GM12878 (cell line): ENCODE measurements around the gene CCDC15. TPM values are rescaled to one million over a fixed set of nuclear protein-coding genes. Genes with fewer than 3 reads are reported as not detected.

Experiments
- ATAC-seq: fragments of 200-7000 bp; cut with Tn5 transposase; 3 replicates; pipeline ENCODE4 v1.9.1; 2020; ENCODE audit warnings: mild to moderate bottlenecking, moderate library complexity
- BruUV-seq: library from RNA; stranded (reverse); fragments of 400-500 nt; replicated peaks from 2 replicates; lab custom pipeline; 2021; lab: Mats Ljungman, UMichigan
- CTCF ChIA-PET: fragments of 300-600 bp; sonication (Branson Sonifier 250); formaldehyde crosslinking; extraction: SDS; loops from one replicate; lab custom pipeline; 2021; ENCODE audit warnings: inconsistent platforms; lab: Yijun Ruan, JAX
- POLR2A ChIA-PET: fragments of 350-600 bp; formaldehyde crosslinking; extraction: SDS; loops from one replicate; lab custom pipeline; 2021; ENCODE audit warnings: inconsistent platforms; lab: Charles Lee
- RAD21 ChIA-PET: fragments of 300-600 bp; sonication (Branson Sonifier 250); formaldehyde crosslinking; loops from one replicate; lab custom pipeline; 2023; ENCODE audit warnings: antibody characterized with exemption; ENCODE audit not compliant: unreplicated experiment; lab: Charles Lee
- SMC1A ChIA-PET: fragments of 300-600 bp; sonication (Branson Sonifier 250); formaldehyde crosslinking; loops from one replicate; lab custom pipeline; 2023; ENCODE audit not compliant: unreplicated experiment, uncharacterized antibody; lab: Charles Lee
- DNase-seq: peaks from one replicate; pipeline ENCODE4 v3.0.0-alpha.2; 2011; ENCODE audit warnings: low read depth, low spot score
- FAIRE-seq: peaks from 3 replicates; lab custom pipeline; 2011; peaks lifted over from hg19 to GRCh38; lab: Jason Lieb, UNC
- H2AFZ ChIP-seq: 2 replicates; pipeline ENCODE4 v1.6.0; 2011; ENCODE audit warnings: low read depth, low read length, control low read depth; ENCODE audit not compliant: control insufficient read depth
- H3K27ac ChIP-seq: 2 replicates; pipeline ENCODE4 v1.5.1; 2011; ENCODE audit warnings: control low read depth; ENCODE audit not compliant: control insufficient read depth, insufficient read depth
- H3K27me3 ChIP-seq, 2 experiments: replicated peaks in 1 of 2; 2 replicates each; pipeline versions ENCODE4 v1.6.0 to v1.6.1; 2011; ENCODE audit warnings: low read length in 1 of 2; ENCODE audit not compliant: control insufficient read depth in 2 of 2, insufficient read depth in 2 of 2
- H3K36me3 ChIP-seq, 2 experiments: 2 replicates each; pipeline ENCODE4 v1.5.1; 2011; ENCODE audit warnings: low read length in 1 of 2; ENCODE audit not compliant: control insufficient read depth in 2 of 2, insufficient read depth in 2 of 2
- H3K4me1 ChIP-seq: 2 replicates; pipeline ENCODE4 v1.6.1; 2011; ENCODE audit warnings: mild to moderate bottlenecking, low read length, moderate library complexity, mixed read lengths; ENCODE audit not compliant: control insufficient read depth, insufficient read depth
- H3K4me2 ChIP-seq: 2 replicates; pipeline ENCODE4 v1.6.0; 2011; ENCODE audit warnings: control low read depth; ENCODE audit not compliant: control insufficient read depth, insufficient read depth
- H3K4me3 ChIP-seq: fragments of 200-600 bp; sonication (generic); 2 replicates; pipeline ENCODE4 v1.5.1; 2016
- H3K79me2 ChIP-seq: 2 replicates; pipeline ENCODE4 v1.6.0; 2011; ENCODE audit warnings: low read length; ENCODE audit not compliant: control insufficient read depth, insufficient read depth
- H3K9ac ChIP-seq: 2 replicates; pipeline ENCODE4 v1.8.0; 2011; ENCODE audit warnings: low read length, control low read depth, mixed read lengths; ENCODE audit not compliant: control insufficient read depth, insufficient read depth
- H3K9me3 ChIP-seq: replicated peaks from 3 replicates; pipeline ENCODE4 v1.5.1; 2011; ENCODE audit warnings: mild to moderate bottlenecking, low read length; ENCODE audit not compliant: control insufficient read depth, insufficient read depth
- H4K20me1 ChIP-seq: 2 replicates; pipeline ENCODE4 v1.6.0; 2011; ENCODE audit not compliant: control insufficient read depth, insufficient read depth
- BCL11A ChIP-seq: IDR thresholded peaks from 2 replicates; pipeline ENCODE4 v1.6.1; 2011; ENCODE audit warnings: low read depth, low read length
- BMI1 ChIP-seq: fragments of 450-650 bp; IDR thresholded peaks from 2 replicates; pipeline ENCODE4 v1.6.1; 2016; ENCODE audit warnings: mild to moderate bottlenecking, moderate library complexity, borderline replicate concordance
- CHD2 ChIP-seq: IDR thresholded peaks from 2 replicates; pipeline ENCODE4 v1.6.1; 2011; ENCODE audit warnings: low read depth, low read length, improper control_type of control experiment, borderline replicate concordance
- GATAD2B ChIP-seq: fragments of 450-650 bp; conservative IDR thresholded peaks from 2 replicates; pipeline ENCODE4 v1.6.1; 2017; ENCODE audit warnings: low read depth, mild to moderate bottlenecking, moderate library complexity
- HDAC2 ChIP-seq: fragments of 200-600 bp; sonication (generic); IDR thresholded peaks from 2 replicates; pipeline ENCODE4 v1.6.1; 2017
- HDGF ChIP-seq: fragments of 450-650 bp; IDR thresholded peaks from 2 replicates; pipeline ENCODE4 v1.6.1; 2016; ENCODE audit warnings: antibody characterized with exemption
- IKZF2 ChIP-seq, 2 experiments: fragments of 450-650 bp; IDR thresholded peaks; 2 replicates each; pipeline ENCODE4 v1.6.1; 2017; ENCODE audit warnings: mild to moderate bottlenecking in 2 of 2, moderate library complexity in 2 of 2
- JUND ChIP-seq: IDR thresholded peaks from 2 replicates; pipeline ENCODE4 v1.6.1; 2012; ENCODE audit warnings: low read depth, mild to moderate bottlenecking, low read length, improper control_type of control experiment, moderate library complexity
- MYB ChIP-seq: fragments of 150-350 bp; IDR thresholded peaks from 2 replicates; pipeline ENCODE4 v1.6.1; 2014; ENCODE audit warnings: mild to moderate bottlenecking, low read depth, low read length, borderline replicate concordance
- NFYB ChIP-seq: IDR thresholded peaks from 2 replicates; pipeline ENCODE4 v1.6.1; 2011; ENCODE audit warnings: low read depth, mild to moderate bottlenecking, low read length, improper control_type of control experiment, moderate library complexity; ENCODE audit not compliant: insufficient read depth
- PAX8 ChIP-seq: fragments of 450-650 bp; IDR thresholded peaks from 2 replicates; pipeline ENCODE4 v1.6.1; 2017; ENCODE audit warnings: mild to moderate bottlenecking, moderate library complexity
- RB1 ChIP-seq: fragments of 450-650 bp; formaldehyde crosslinking; IDR thresholded peaks from 2 replicates; pipeline ENCODE4 v1.6.1; 2017; ENCODE audit warnings: mild to moderate bottlenecking, borderline replicate concordance
- SRF ChIP-seq, 2 experiments: IDR thresholded peaks; 2 replicates each; pipeline ENCODE4 v1.6.1; 2011; ENCODE audit warnings: low read depth in 2 of 2, low read length in 2 of 2, mild to moderate bottlenecking in 1 of 2, moderate library complexity in 1 of 2
- WRNIP1 ChIP-seq: IDR thresholded peaks from 2 replicates; pipeline ENCODE4 v1.6.1; 2011; ENCODE audit warnings: low read depth, low read length, improper control_type of control experiment, borderline replicate concordance
- ZSCAN29 ChIP-seq: fragments of 450-650 bp; IDR thresholded peaks from 2 replicates; pipeline ENCODE4 v1.6.1; 2017; ENCODE audit warnings: mild to moderate bottlenecking, moderate library complexity
- WGBS: methylation state at CpG from one replicate; pipeline ENCODE4 v1.1.6; 2016; ENCODE audit warnings: low lambda C conversion rate; ENCODE audit not compliant: insufficient replicate concordance, insufficient coverage; ENCODE audit errors: missing lambda C conversion rate; 5-methylcytosine and 5-hydroxymethylcytosine counted together
- in situ Hi-C: fragments of 300-500 bp; cut with MboI; formaldehyde crosslinking; loops from 9 replicates; pipeline ENCODE4 v1.14.3; 2018; ENCODE audit warnings: mixed read lengths
- intact Hi-C: fragments of 100-400 bp; cut with micrococcal nuclease; formaldehyde crosslinking; loops from one replicate; pipeline ENCODE4 v1.14.2; 2022; ENCODE audit not compliant: unreplicated experiment
- polyA plus RNA-seq, 11 experiments: library from polyadenylated mRNA; depleted of rRNA in 4 of 11; unstranded in 6 of 11; stranded (reverse) in 5 of 11; fragments of >200 nt; fragmentation: Nextera tagmentation in 4 of 11; fragmentation: Illumina TruSeq in 1 of 11; extraction: Ambion mirVana in 4 of 11; extraction: Trizol in 1 of 11; gene quantifications; 1 replicate in 1 of 11; 2 replicates in 10 of 11; pipeline versions ENCODE4 v1.2.1 to v1.2.3, GENCODE V29; 2011 to 2016; ENCODE audit warnings: inconsistent platforms in 2 of 11, missing spikeins in 2 of 11, low read depth in 1 of 11
- total RNA-seq, 4 experiments: library from RNA; depleted of rRNA in 3 of 4; stranded (reverse); fragments of >200 nt in 3 of 4; fragmentation: Illumina TruSeq in 1 of 4; extraction: Trizol in 1 of 4; gene quantifications; 2 replicates each; pipeline versions ENCODE4 v1.2.1 to v1.2.3, GENCODE V29; 2013 to 2021
- TF ChIP-seq, protein P1 (sequence below): IDR thresholded peaks from 2 replicates; pipeline ENCODE4 v1.6.1; 2012; ENCODE audit warnings: low read depth, low read length, improper control_type of control experiment
- TF ChIP-seq, protein P2 (sequence below): fragments of 450-650 bp; IDR thresholded peaks from 2 replicates; pipeline ENCODE4 v1.6.1; 2014; ENCODE audit warnings: mild to moderate bottlenecking

The CCDC15 gene
- total and polyA plus RNA-seq, 10 of the 15 experiments (the other 5 are each of a cell fraction or from before 2014, with no cell fraction given): 2.0 to 5.3 (median 3.3) TPM

DNA sequence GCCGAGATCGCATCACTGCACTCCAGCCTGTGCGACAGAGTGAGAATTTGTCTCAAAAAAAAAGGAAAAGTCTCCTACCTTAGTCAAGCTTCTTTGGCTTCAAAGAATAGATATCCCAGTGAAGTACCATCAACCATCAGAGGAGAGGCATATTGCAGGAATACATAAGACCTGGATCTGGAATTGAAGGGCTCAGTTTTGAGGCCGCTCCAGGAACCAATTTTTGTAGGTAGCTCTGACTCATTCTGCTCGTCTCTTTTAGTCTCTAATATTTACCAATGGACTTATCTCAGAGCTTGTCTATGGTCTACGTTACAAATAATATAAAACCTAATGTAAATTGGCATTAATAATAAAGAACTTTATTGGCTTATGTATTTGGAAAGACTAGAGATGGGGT is 8.2 kb upstream of the CCDC15 start:
- Histone ChIP-seq H3K9me3 (no peaks in the 10 kb centered on the region), H3K36me3 (no peaks in the 10 kb centered on the region), H3K4me2 (no peak overlapping the region), H3K9ac (no peak overlapping the region), H3K27ac (no peak overlapping the region), H4K20me1 (no peaks in the 10 kb centered on the region), H3K4me3 (no peak overlapping the region), H3K79me2 (no peaks in the 10 kb centered on the region), H3K4me1 (no peaks in the 10 kb centered on the region), H2AFZ (no peak overlapping the region), H3K27me3 (no peaks in the 10 kb centered on the region)
- RAD21 ChIA-PET: no interaction called here
- TF ChIP-seq BMI1: no peak
- no peak for TF ChIP-seq MYB
- TF ChIP-seq GATAD2B: no peak
- no peak for TF ChIP-seq ZSCAN29
- no peak for TF ChIP-seq CHD2
- no peak for TF ChIP-seq NFYB
- TF ChIP-seq SRF (IDR thresholded peaks at IDR 0.05; ENCODE audit: low read depth in 2 of 2, low read length in 2 of 2): no peak
- TF ChIP-seq PAX8: no peak
- no peak for TF ChIP-seq IKZF2 (IDR thresholded peaks at IDR 0.05)
- 63% methylated on average over 6 of the region's 6 CpGs for WGBS
- POLR2A ChIA-PET: interaction anchor here (1.4 kb wide), 1 partner anchor 8 kb away, joined by 3 read pairs; no protein-coding TSS in a partner anchor
- FAIRE-seq (no peak), DNase-seq (no peak), ATAC-seq (no peak)
- intact Hi-C loops: no loop called here
- in situ Hi-C loops: no loop called here
- SMC1A ChIA-PET: interaction anchor here (1.2 kb wide), 1 partner anchor 8 kb away, joined by 4 read pairs; the partner anchor contains the start of gene CCDC15
- BruUV-seq: no TSS peak
- CTCF ChIA-PET: no interaction called here

DNA sequence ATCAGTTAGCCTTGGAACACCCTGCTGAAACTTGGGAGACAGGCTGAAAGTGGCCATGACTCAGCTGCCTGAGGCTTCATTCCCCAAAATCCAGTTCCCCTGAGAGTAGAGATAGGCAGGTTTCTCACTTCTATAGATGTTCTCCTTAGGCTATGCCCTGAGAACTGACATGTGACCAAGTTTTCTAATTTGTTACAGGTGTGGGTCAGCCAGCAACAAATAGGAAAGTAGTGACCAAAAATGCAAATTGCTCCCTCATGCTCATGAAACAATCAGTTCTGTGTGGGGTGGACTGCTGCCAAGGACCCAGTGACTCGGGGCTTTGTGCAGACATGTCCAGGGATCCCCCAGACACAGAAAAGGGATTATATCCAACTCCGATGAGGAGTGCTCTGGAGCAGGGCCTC is 7.3 kb upstream of the CCDC15 start:
- Histone ChIP-seq H2AFZ (no peak overlapping the region), H3K9ac (no peak overlapping the region), H4K20me1 (no peaks in the 10 kb centered on the region), H3K4me1 (no peaks in the 10 kb centered on the region), H3K4me2 (no peak overlapping the region), H3K27me3 (no peaks in the 10 kb centered on the region), H3K36me3 (no peaks in the 10 kb centered on the region), H3K79me2 (no peaks in the 10 kb centered on the region), H3K9me3 (no peaks in the 10 kb centered on the region), H3K27ac (no peak overlapping the region), H3K4me3 (no peak overlapping the region)
- ChIA-PET CTCF (no interaction called here), RAD21 (no interaction called here), SMC1A (no interaction called here), POLR2A (no interaction called here)
- in situ Hi-C loops (no loop called here), intact Hi-C loops (no loop called here)
- FAIRE-seq (no peak), DNase-seq (no peak), ATAC-seq (no peak)
- no TSS peak for BruUV-seq
- 45% methylated on average over 2 of the region's 2 CpGs for WGBS
- no peak for TF ChIP-seq WRNIP1
- no peak for TF ChIP-seq RB1
- TF ChIP-seq, protein P1, sequence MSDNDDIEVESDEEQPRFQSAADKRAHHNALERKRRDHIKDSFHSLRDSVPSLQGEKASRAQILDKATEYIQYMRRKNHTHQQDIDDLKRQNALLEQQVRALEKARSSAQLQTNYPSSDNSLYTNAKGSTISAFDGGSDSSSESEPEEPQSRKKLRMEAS: no peak
- no peak for TF ChIP-seq HDGF
- TF ChIP-seq, protein P2, sequence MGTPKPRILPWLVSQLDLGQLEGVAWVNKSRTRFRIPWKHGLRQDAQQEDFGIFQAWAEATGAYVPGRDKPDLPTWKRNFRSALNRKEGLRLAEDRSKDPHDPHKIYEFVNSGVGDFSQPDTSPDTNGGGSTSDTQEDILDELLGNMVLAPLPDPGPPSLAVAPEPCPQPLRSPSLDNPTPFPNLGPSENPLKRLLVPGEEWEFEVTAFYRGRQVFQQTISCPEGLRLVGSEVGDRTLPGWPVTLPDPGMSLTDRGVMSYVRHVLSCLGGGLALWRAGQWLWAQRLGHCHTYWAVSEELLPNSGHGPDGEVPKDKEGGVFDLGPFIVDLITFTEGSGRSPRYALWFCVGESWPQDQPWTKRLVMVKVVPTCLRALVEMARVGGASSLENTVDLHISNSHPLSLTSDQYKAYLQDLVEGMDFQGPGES: no peak
- TF ChIP-seq JUND: no peak
- TF ChIP-seq BCL11A: no peak
- no peak for TF ChIP-seq HDAC2
